OCI-LY7 (cell line): Measurements from ENCODE around the gene ABCB11. TPM values are rescaled to one million over a fixed set of nuclear protein-coding genes. Genes with fewer than 3 reads are reported as not detected.

ENCODE experiments used
- BruUV-seq: library from RNA; stranded (reverse); fragments of 400-500 nt; replicated peaks from 2 replicates; lab custom pipeline; 2021; lab: Mats Ljungman, UMichigan
- CTCF ChIA-PET: fragments of 300-600 bp; sonication (Branson Sonifier 250); formaldehyde crosslinking; loops from one replicate; lab custom pipeline; 2022; ENCODE audit warnings: antibody characterized with exemption; ENCODE audit not compliant: unreplicated experiment; lab: Charles Lee
- POLR2A ChIA-PET: fragments of 300-600 bp; sonication (Branson Sonifier 250); formaldehyde crosslinking; loops from one replicate; lab custom pipeline; 2022; ENCODE audit warnings: antibody characterized with exemption; lab: Charles Lee
- DNase-seq: peaks from one replicate; pipeline ENCODE4 v3.0.0-alpha.2; 2015; ENCODE audit warnings: low spot score
- H2AFZ ChIP-seq: fragments of 200-600 bp; sonication (generic), shearing (Covaris generic); 2 replicates; pipeline ENCODE4 v1.6.1; 2014; ENCODE audit warnings: mild to moderate bottlenecking, antibody characterized with exemption, low read length, moderate library complexity
- H3K27ac ChIP-seq: fragments of 200-600 bp; sonication (generic); 2 replicates; pipeline ENCODE4 v1.5.1; 2014; ENCODE audit warnings: mixed run types, low read depth, mild to moderate bottlenecking, moderate library complexity, low read length, inconsistent platforms; ENCODE audit not compliant: poor library complexity, severe bottlenecking
- H3K36me3 ChIP-seq: fragments of 200-600 bp; sonication (generic); 2 replicates; pipeline ENCODE4 v1.6.1; 2014; ENCODE audit warnings: mild to moderate bottlenecking, antibody characterized with exemption, low read length, moderate library complexity, mixed read lengths; ENCODE audit not compliant: insufficient read depth
- H3K4me1 ChIP-seq: fragments of 200-600 bp; sonication (generic); 2 replicates; pipeline ENCODE4 v1.5.1; 2014; ENCODE audit warnings: mild to moderate bottlenecking, low read length; ENCODE audit not compliant: insufficient read depth, poor library complexity, severe bottlenecking
- H3K4me2 ChIP-seq: fragments of 200-600 bp; sonication (generic); 2 replicates; pipeline ENCODE4 v1.6.1; 2014; ENCODE audit warnings: mild to moderate bottlenecking, low read length
- H3K4me3 ChIP-seq: fragments of 200-600 bp; sonication (generic); 2 replicates; pipeline ENCODE4 v1.5.1; 2014; ENCODE audit warnings: mild to moderate bottlenecking, low read depth, low read length; ENCODE audit not compliant: poor library complexity, severe bottlenecking
- H3K79me2 ChIP-seq: fragments of 200-600 bp; sonication (generic); 2 replicates; pipeline ENCODE4 v1.6.1; 2016; ENCODE audit warnings: low read depth, mild to moderate bottlenecking, low read length, moderate library complexity, mixed read lengths; ENCODE audit not compliant: insufficient read depth
- H3K9me2 ChIP-seq: fragments of 200-600 bp; sonication (generic); 2 replicates; pipeline ENCODE4 v1.6.1; 2016; ENCODE audit warnings: mild to moderate bottlenecking, low read length, mixed read lengths; ENCODE audit not compliant: insufficient read depth
- H3K9me3 ChIP-seq: fragments of 200-600 bp; sonication (generic); 2 replicates; pipeline ENCODE4 v1.6.1; 2014; ENCODE audit warnings: mild to moderate bottlenecking, mixed run types, low read length, mixed read lengths
- H4K20me1 ChIP-seq: fragments of 200-600 bp; sonication (generic); 2 replicates; pipeline ENCODE4 v1.6.1; 2014; ENCODE audit warnings: mild to moderate bottlenecking, antibody characterized with exemption, low read length, moderate library complexity, mixed read lengths; ENCODE audit not compliant: insufficient read depth
- EZH2phosphoT487 ChIP-seq: fragments of 200-600 bp; sonication (generic); IDR thresholded peaks from 2 replicates; pipeline ENCODE4 v1.6.1; 2018; ENCODE audit warnings: low read depth, borderline replicate concordance, mild to moderate bottlenecking, mixed run types, antibody characterized with exemption, low read length, moderate library complexity, mixed read lengths
- intact Hi-C: fragments of 100-400 bp; cut with micrococcal nuclease; formaldehyde crosslinking; loops from one replicate; pipeline ENCODE4 v1.10.0; 2022; ENCODE audit not compliant: unreplicated experiment
- total RNA-seq, 2 experiments: library from RNA; depleted of rRNA in 1 of 2; stranded (reverse); fragments of >200 nt in 1 of 2; shearing (Covaris generic) in 1 of 2; gene quantifications; 2 replicates each; pipeline ENCODE4 v1.2.3, GENCODE V29; 2014 to 2022
- TF ChIP-seq, protein P1 (sequence below): fragments of 200-600 bp; sonication (generic); conservative IDR thresholded peaks from 2 replicates; pipeline ENCODE4 v1.5.1; 2014; ENCODE audit warnings: mild to moderate bottlenecking, antibody characterized with exemption, low read length, moderate library complexity, mixed read lengths

The ABCB11 gene
- total RNA-seq, 2 experiments from 2014 or later = 0.04 TPM; not detected in 1

DNA sequence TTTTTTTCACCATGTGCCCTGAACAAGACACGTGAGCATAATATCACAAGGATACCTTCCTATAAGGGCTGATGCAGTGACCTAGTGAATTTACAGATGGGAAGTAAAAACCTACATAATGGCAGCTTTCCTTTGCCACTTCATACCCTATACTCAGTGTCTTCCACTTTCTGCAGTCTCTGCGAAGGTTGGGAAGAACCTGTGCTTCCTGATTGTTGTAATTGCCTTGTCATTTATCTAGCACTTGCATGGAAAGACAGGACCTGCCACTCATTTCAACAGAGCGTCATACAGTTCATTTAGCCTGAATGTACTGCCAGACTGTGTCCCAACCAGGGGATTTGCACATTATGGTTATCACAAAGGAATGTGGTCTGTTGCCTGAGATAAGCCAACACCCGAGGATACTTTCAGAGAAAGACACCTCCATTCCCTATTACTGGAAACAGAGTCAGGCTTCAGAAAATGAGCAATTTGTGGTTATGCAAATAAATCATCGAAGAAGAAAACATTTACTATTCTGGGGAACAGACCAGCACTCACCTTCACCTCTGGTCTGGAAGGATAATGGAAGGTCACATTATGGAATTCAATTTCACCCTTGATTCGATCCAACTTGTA is 55.0 kb downstream of the ABCB11 start:
- Histone ChIP-seq H3K4me2 (no peak overlapping the region), H2AFZ (no peak overlapping the region), H3K79me2 (no peaks in the 10 kb centered on the region), H3K27ac (no peak overlapping the region), H3K36me3 (no peaks in the 10 kb centered on the region), H4K20me1 (no peaks in the 10 kb centered on the region), H3K4me3 (no peak overlapping the region), H3K9me2 (no peaks in the 10 kb centered on the region), H3K4me1 (no peaks in the 10 kb centered on the region), H3K9me3 (0 out of 2 replicates have a peak, but pooled peaks cover 3% of the 10 kb centered on the region)
- ChIA-PET POLR2A (no interaction called here), CTCF (no interaction called here)
- no TSS peak for BruUV-seq
- no peak for TF ChIP-seq EZH2phosphoT487
- TF ChIP-seq, protein P1, sequence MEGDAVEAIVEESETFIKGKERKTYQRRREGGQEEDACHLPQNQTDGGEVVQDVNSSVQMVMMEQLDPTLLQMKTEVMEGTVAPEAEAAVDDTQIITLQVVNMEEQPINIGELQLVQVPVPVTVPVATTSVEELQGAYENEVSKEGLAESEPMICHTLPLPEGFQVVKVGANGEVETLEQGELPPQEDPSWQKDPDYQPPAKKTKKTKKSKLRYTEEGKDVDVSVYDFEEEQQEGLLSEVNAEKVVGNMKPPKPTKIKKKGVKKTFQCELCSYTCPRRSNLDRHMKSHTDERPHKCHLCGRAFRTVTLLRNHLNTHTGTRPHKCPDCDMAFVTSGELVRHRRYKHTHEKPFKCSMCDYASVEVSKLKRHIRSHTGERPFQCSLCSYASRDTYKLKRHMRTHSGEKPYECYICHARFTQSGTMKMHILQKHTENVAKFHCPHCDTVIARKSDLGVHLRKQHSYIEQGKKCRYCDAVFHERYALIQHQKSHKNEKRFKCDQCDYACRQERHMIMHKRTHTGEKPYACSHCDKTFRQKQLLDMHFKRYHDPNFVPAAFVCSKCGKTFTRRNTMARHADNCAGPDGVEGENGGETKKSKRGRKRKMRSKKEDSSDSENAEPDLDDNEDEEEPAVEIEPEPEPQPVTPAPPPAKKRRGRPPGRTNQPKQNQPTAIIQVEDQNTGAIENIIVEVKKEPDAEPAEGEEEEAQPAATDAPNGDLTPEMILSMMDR = no peak
- intact Hi-C loops = no loop called here
- no peak for DNase-seq

DNA sequence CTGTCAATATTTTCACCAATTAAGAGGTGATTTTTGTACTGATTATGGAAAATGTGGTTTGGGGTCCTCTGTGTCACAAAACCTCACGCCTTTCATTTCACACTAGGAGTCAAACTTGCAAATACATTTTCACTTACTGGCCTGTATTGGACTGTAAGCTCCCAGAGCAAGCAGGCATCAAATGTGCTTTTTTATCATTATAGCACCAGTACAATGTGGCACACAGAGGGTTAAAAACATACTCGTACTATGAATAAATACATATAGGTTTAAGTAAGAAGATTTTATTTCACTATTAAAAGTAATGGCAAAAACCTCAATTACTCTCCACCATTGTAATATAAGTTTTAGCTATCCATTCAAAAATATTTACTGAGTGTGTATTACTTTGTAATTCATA is 56.7 kb downstream of the ABCB11 start:
- intact Hi-C loops = no loop called here
- H3K36me3 ChIP-seq = no peaks in the 10 kb centered on the region
- H3K27ac ChIP-seq = no peak overlapping the region
- CTCF ChIA-PET = no interaction called here
- DNase-seq = no peak
- H3K4me3 ChIP-seq = no peak overlapping the region
- BruUV-seq = no TSS peak
- no peaks in the 10 kb centered on the region for H3K79me2 ChIP-seq
- no peaks in the 10 kb centered on the region for H3K9me2 ChIP-seq
- H3K4me2 ChIP-seq = no peak overlapping the region
- POLR2A ChIA-PET = no interaction called here
- TF ChIP-seq, protein P1 = no peak
- H3K9me3 ChIP-seq = 0 out of 2 replicates have a peak, but pooled peaks cover 3% of the 10 kb centered on the region
- no peak overlapping the region for H2AFZ ChIP-seq
- H3K4me1 ChIP-seq = no peaks in the 10 kb centered on the region
- no peaks in the 10 kb centered on the region for H4K20me1 ChIP-seq

DNA sequence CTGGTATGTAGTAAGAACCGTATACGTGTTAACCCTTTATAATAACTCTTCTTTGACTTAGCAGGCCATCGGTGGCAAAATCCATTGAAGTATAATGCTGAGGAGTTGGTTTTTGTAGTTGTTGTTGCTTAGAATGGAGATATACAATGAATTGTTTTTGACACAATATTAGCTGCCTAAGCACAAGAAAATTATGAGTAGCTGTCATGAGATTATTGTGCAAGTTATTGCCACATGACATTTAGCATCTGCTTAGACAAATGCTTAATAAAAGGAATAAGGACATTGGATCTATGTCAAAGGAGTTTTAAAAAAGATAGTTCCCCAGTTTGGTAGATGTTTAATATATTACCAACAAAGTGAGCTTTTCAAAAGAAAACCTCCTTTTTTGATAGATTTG is 59.9 kb downstream of the ABCB11 start:
- no peaks in the 10 kb centered on the region for H3K36me3 ChIP-seq
- H3K4me2 ChIP-seq = no peak overlapping the region
- no TSS peak for BruUV-seq
- H3K4me1 ChIP-seq = no peaks in the 10 kb centered on the region
- DNase-seq = no peak
- H3K79me2 ChIP-seq = no peaks in the 10 kb centered on the region
- H2AFZ ChIP-seq = no peak overlapping the region
- no peak overlapping the region for H3K4me3 ChIP-seq
- TF ChIP-seq, protein P1 = no peak
- TF ChIP-seq EZH2phosphoT487 = no peak
- H3K27ac ChIP-seq = no peak overlapping the region
- 0 out of 2 replicates have a peak, but pooled peaks cover 3% of the 10 kb centered on the region for H3K9me3 ChIP-seq
- CTCF ChIA-PET = no interaction called here
- H4K20me1 ChIP-seq = no peaks in the 10 kb centered on the region
- POLR2A ChIA-PET = interaction anchor here (0.5 to 2.0 kb wide), 3 partner anchors 13 to 130 kb away, joined by 4 to 7 read pairs (median 5); no protein-coding TSS in a partner anchor
- intact Hi-C loops = no loop called here
- no peaks in the 10 kb centered on the region for H3K9me2 ChIP-seq
